Left ventricle myocardium inferior (tissue), 1 donor: ENCODE results near the gene SLC44A1. TPM values are rescaled to one million over a fixed set of nuclear protein-coding genes. Genes with fewer than 3 reads are reported as not detected.

ENCODE experiments used
- DNase-seq: peaks from one replicate; pipeline ENCODE4 v3.0.0-alpha.2; 2020
- H3K27ac ChIP-seq: fragments of 200-600 bp; replicated peaks from 2 replicates; pipeline ENCODE4 v1.8.0; 2021
- H3K27me3 ChIP-seq: fragments of 200-600 bp; 2 replicates; pipeline ENCODE4 v1.8.0; 2021; ENCODE audit warnings: low read depth
- H3K36me3 ChIP-seq: fragments of 200-600 bp; 2 replicates; pipeline ENCODE4 v1.8.0; 2021
- H3K4me1 ChIP-seq: fragments of 200-600 bp; 2 replicates; pipeline ENCODE4 v1.8.0; 2021
- H3K4me3 ChIP-seq: fragments of 200-600 bp; 2 replicates; pipeline ENCODE4 v1.8.0; 2021; ENCODE audit warnings: mild to moderate bottlenecking, moderate library complexity
- H3K9me3 ChIP-seq: fragments of 200-600 bp; replicated peaks from 2 replicates; pipeline ENCODE4 v1.8.0; 2021
- intact Hi-C: fragments of 100-400 bp; cut with micrococcal nuclease; formaldehyde crosslinking; loops from one replicate; pipeline ENCODE4 v1.11.0; 2022
- total RNA-seq: library from RNA; stranded (reverse); fragmentation: NEBNext Ultra II Directional; extraction: Animal tissue kit (Norgen Biotek cat#: 25700); gene quantifications from one replicate; pipeline ENCODE4 v1.2.1, GENCODE V29; 2021
- TF ChIP-seq, protein P1 (sequence below): fragments of 200-600 bp; IDR thresholded peaks from 2 replicates; pipeline ENCODE4 v1.8.0; 2021; ENCODE audit warnings: antibody characterized with exemption, mild to moderate bottlenecking, borderline replicate concordance
- donor health status: DM: no; HTN: yes; CAD: no; lungs with severe emphysema.

The SLC44A1 gene
- total RNA-seq, 1 donor from 2014 or later, result 27.0 TPM

GRCh38 chr9:105316703-105317102, 72.3 kb downstream of the SLC44A1 start:
- Histone ChIP-seq H3K4me3 (no peak overlapping the region), H3K27ac (no peak overlapping the region), H3K27me3 (no peaks in the 10 kb centered on the region), H3K9me3 (no peaks in the 10 kb centered on the region), H3K4me1 (no peaks in the 10 kb centered on the region), H3K36me3 (peaks cover 10% of the 10 kb centered on the region)
- intact Hi-C loops, result no loop called here
- TF ChIP-seq, protein P1, sequence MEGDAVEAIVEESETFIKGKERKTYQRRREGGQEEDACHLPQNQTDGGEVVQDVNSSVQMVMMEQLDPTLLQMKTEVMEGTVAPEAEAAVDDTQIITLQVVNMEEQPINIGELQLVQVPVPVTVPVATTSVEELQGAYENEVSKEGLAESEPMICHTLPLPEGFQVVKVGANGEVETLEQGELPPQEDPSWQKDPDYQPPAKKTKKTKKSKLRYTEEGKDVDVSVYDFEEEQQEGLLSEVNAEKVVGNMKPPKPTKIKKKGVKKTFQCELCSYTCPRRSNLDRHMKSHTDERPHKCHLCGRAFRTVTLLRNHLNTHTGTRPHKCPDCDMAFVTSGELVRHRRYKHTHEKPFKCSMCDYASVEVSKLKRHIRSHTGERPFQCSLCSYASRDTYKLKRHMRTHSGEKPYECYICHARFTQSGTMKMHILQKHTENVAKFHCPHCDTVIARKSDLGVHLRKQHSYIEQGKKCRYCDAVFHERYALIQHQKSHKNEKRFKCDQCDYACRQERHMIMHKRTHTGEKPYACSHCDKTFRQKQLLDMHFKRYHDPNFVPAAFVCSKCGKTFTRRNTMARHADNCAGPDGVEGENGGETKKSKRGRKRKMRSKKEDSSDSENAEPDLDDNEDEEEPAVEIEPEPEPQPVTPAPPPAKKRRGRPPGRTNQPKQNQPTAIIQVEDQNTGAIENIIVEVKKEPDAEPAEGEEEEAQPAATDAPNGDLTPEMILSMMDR, result no peak
- no peak for DNase-seq

DNA sequence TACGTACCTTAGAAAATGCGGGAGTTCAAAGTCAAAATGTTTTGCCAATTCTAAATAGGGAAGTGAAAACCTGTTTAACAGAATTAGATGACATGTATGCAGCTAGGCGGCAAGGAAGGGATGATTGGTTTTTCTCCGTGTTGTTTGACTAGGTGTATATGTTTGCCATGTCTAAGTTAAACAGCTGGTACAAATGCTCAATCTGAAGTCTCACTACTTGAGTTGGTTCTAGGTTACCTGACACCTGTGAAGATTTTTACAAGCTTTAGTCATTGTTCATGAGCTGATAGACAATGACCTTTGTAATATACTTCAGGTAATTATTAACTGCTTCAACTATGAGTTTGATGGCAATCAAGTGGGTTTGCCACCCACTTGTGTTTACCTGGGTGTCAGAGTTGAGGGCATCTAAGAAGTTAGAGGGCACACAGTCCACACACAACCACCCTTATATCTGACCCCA, 74.3 kb downstream of the SLC44A1 start:
- H3K27me3 ChIP-seq, result no peaks in the 10 kb centered on the region
- intact Hi-C loops, result no loop called here
- no peak overlapping the region for H3K4me3 ChIP-seq
- peaks cover 4% of the 10 kb centered on the region for H3K36me3 ChIP-seq
- H3K9me3 ChIP-seq, result no peaks in the 10 kb centered on the region
- no peak overlapping the region for H3K27ac ChIP-seq
- DNase-seq, result no peak
- H3K4me1 ChIP-seq, result no peaks in the 10 kb centered on the region
- TF ChIP-seq, protein P1, result no peak

- no peak for DNase-seq
- Histone ChIP-seq H3K4me3 (no peak overlapping the region), H3K27ac (no peak overlapping the region), H3K36me3 (peaks cover 4% of the 10 kb centered on the region), H3K9me3 (no peaks in the 10 kb centered on the region), H3K27me3 (no peaks in the 10 kb centered on the region), H3K4me1 (no peaks in the 10 kb centered on the region)
- TF ChIP-seq, protein P1, result no peak
- intact Hi-C loops, result no loop called here
These were observed 74.9 kb downstream of the SLC44A1 start for GRCh38 chr9:105319202-105319813.

- intact Hi-C loops, result no loop called here
- Histone ChIP-seq H3K4me1 (no peaks in the 10 kb centered on the region), H3K4me3 (no peak overlapping the region), H3K36me3 (no peaks in the 10 kb centered on the region), H3K9me3 (no peaks in the 10 kb centered on the region), H3K27me3 (no peaks in the 10 kb centered on the region), H3K27ac (no peak overlapping the region)
- TF ChIP-seq, protein P1, result no peak
- DNase-seq, result no peak
These were observed 76.1 kb downstream of the SLC44A1 start for GRCh38 chr9:105320568-105320967.

- H3K4me3 ChIP-seq, result no peak overlapping the region
- TF ChIP-seq, protein P1, result no peak
- peaks cover 19% of the 10 kb centered on the region for H3K4me1 ChIP-seq
- DNase-seq, result no peak
- H3K9me3 ChIP-seq, result no peaks in the 10 kb centered on the region
- no peak overlapping the region for H3K27ac ChIP-seq
- H3K27me3 ChIP-seq, result no peaks in the 10 kb centered on the region
- no peaks in the 10 kb centered on the region for H3K36me3 ChIP-seq
- intact Hi-C loops, result no loop called here
These were observed 83.8 kb downstream of the SLC44A1 start for GRCh38 chr9:105328296-105328695.
